Tibial nerve (tissue), 4 donors: ENCODE results near the gene OMP.

Experiments
- EP300 ChIP-seq, 2 donors: sonication (generic); formaldehyde crosslinking; IDR thresholded peaks; one replicate each; pipeline ENCODE4 v1.6.1; 2017; ENCODE audit warnings: antibody characterized with exemption in 2 of 2, mild to moderate bottlenecking in 1 of 2
- POLR2A ChIP-seq, 2 donors: fragments of 450-650 bp; IDR thresholded peaks; one replicate each; pipeline ENCODE4 v1.6.1; 2017; ENCODE audit warnings: antibody characterized with exemption in 2 of 2, mild to moderate bottlenecking in 2 of 2, moderate library complexity in 2 of 2
- TF ChIP-seq, protein P1 (sequence below), 5 experiments: fragments of 200-600 bp in 3 of 5; fragments of 450-650 bp in 2 of 5; sonication (generic) in 3 of 5; IDR thresholded peaks; one replicate each; pipeline ENCODE4 v1.5.1; 2016 to 2019; ENCODE audit warnings: antibody characterized with exemption in 5 of 5, mild to moderate bottlenecking in 3 of 5, moderate library complexity in 2 of 5

DNA sequence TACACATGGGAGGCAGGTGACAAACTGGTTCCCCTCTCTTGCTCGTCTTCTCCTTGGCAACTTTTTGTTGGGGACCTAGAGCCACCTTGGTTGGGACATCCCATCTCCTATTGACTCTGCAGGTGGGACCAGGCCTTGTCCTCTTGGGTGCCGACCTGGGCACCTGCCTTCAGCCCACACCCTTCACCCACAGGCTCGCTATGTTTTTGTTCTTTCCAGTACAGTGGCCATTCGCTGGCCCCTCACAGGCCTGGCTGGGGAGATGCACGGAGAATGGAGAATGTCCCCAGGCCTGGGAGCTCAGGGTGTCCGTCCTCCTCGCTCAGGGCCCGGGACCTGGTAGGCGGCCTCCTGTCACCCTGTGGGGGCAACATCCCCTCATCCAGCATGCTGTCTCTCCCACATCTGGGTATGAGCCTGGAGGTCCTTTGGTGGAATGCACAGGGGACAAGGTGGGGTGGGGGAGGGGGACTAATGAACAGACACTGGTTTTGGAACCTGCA lies 14.9 kb upstream of the OMP start:
- TF ChIP-seq, protein P1, sequence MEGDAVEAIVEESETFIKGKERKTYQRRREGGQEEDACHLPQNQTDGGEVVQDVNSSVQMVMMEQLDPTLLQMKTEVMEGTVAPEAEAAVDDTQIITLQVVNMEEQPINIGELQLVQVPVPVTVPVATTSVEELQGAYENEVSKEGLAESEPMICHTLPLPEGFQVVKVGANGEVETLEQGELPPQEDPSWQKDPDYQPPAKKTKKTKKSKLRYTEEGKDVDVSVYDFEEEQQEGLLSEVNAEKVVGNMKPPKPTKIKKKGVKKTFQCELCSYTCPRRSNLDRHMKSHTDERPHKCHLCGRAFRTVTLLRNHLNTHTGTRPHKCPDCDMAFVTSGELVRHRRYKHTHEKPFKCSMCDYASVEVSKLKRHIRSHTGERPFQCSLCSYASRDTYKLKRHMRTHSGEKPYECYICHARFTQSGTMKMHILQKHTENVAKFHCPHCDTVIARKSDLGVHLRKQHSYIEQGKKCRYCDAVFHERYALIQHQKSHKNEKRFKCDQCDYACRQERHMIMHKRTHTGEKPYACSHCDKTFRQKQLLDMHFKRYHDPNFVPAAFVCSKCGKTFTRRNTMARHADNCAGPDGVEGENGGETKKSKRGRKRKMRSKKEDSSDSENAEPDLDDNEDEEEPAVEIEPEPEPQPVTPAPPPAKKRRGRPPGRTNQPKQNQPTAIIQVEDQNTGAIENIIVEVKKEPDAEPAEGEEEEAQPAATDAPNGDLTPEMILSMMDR (IDR thresholded peaks at IDR 0.05): no peak
- TF ChIP-seq POLR2A (IDR thresholded peaks at IDR 0.05) (no peak), EP300 (IDR thresholded peaks at IDR 0.05) (no peak)
